Mesenchymal stem cell (in vitro differentiated cells and primary cell): ENCODE measurements around the gene RASSF5.

Experiments
- DNase-seq: peaks from one replicate; pipeline ENCODE4 v3.0.0-alpha.2; 2013
- H2AFZ ChIP-seq: one replicate; pipeline ENCODE4 v1.6.1; 2013; ENCODE audit warnings: low read depth, mild to moderate bottlenecking, control low read depth, inconsistent platforms, low read length, moderate library complexity
- H2AK5ac ChIP-seq: 2 replicates; pipeline ENCODE4 v1.6.1; 2013; ENCODE audit warnings: low read length, moderate library complexity, mild to moderate bottlenecking, inconsistent platforms; ENCODE audit not compliant: severe bottlenecking
- H2BK120ac ChIP-seq: one replicate; pipeline ENCODE4 v1.6.1; 2013; ENCODE audit warnings: low read depth, mild to moderate bottlenecking, inconsistent platforms, low read length, moderate library complexity
- H2BK12ac ChIP-seq, 2 experiments: one replicate each; pipeline ENCODE4 v1.6.1; 2013; ENCODE audit warnings: inconsistent platforms in 2 of 2, low read length in 2 of 2, mild to moderate bottlenecking in 2 of 2, moderate library complexity in 2 of 2, control low read depth in 1 of 2
- H2BK15ac ChIP-seq: one replicate; pipeline ENCODE4 v1.6.1; 2013; ENCODE audit warnings: mild to moderate bottlenecking, low read depth, inconsistent platforms; ENCODE audit not compliant: poor library complexity, severe bottlenecking
- H2BK5ac ChIP-seq: 2 replicates; pipeline ENCODE4 v1.6.1; 2013; ENCODE audit warnings: low read depth, mild to moderate bottlenecking, low read length, control low read depth, inconsistent platforms; ENCODE audit not compliant: poor library complexity, severe bottlenecking
- H3K14ac ChIP-seq, 2 experiments: one replicate each; pipeline ENCODE4 v1.6.1; 2013; ENCODE audit warnings: inconsistent platforms in 2 of 2, low read length in 2 of 2, control low read depth in 1 of 2, mild to moderate bottlenecking in 1 of 2, moderate library complexity in 1 of 2
- H3K18ac ChIP-seq, 2 experiments: one replicate each; pipeline ENCODE4 v1.6.1; 2013; ENCODE audit warnings: inconsistent platforms in 2 of 2, low read length in 2 of 2, control low read depth in 1 of 2, low read depth in 1 of 2, mild to moderate bottlenecking in 1 of 2
- H3K23ac ChIP-seq, 2 experiments: one replicate each; pipeline ENCODE4 v1.6.1; 2013; ENCODE audit warnings: inconsistent platforms in 2 of 2, low read length in 2 of 2, mild to moderate bottlenecking in 2 of 2, moderate library complexity in 2 of 2, control low read depth in 1 of 2
- H3K27ac ChIP-seq: 2 replicates; pipeline ENCODE4 v1.5.1; 2013; ENCODE audit warnings: mild to moderate bottlenecking, moderate library complexity, low read length, control low read depth, inconsistent platforms; ENCODE audit not compliant: poor library complexity, severe bottlenecking
- H3K27me3 ChIP-seq, 2 experiments: 2 replicates each; pipeline versions ENCODE4 v1.6.1 to v1.7.0; 2013; ENCODE audit warnings: low read length in 2 of 2, mild to moderate bottlenecking in 2 of 2, moderate library complexity in 2 of 2, control low read depth in 1 of 2, inconsistent platforms in 1 of 2; ENCODE audit not compliant: control insufficient read depth in 1 of 2, insufficient read depth in 1 of 2
- H3K36me3 ChIP-seq, 2 experiments: 2 replicates each; pipeline versions ENCODE4 v1.6.1 to v1.7.0; 2013; ENCODE audit warnings: low read length in 2 of 2, control low read depth in 1 of 2, inconsistent platforms in 1 of 2, low read depth in 1 of 2, mild to moderate bottlenecking in 1 of 2; ENCODE audit not compliant: insufficient read depth in 2 of 2, control insufficient read depth in 1 of 2
- H3K4ac ChIP-seq, 2 experiments: one replicate each; pipeline ENCODE4 v1.6.1; 2013; ENCODE audit warnings: inconsistent platforms in 2 of 2, low read length in 2 of 2, mild to moderate bottlenecking in 2 of 2, moderate library complexity in 2 of 2, control low read depth in 1 of 2, low read depth in 1 of 2
- H3K4me1 ChIP-seq: 2 replicates; pipeline ENCODE4 v1.6.1; 2013; ENCODE audit warnings: low read depth, low read length, control low read depth; ENCODE audit not compliant: control insufficient read depth, insufficient read depth
- H3K4me2 ChIP-seq: 2 replicates; pipeline ENCODE4 v1.6.1; 2013; ENCODE audit warnings: low read length, mild to moderate bottlenecking, inconsistent platforms; ENCODE audit not compliant: poor library complexity, severe bottlenecking
- H3K4me3 ChIP-seq, 2 experiments: 2 replicates each; pipeline versions ENCODE4 v1.5.1 to v1.7.0; 2013; ENCODE audit warnings: low read length in 2 of 2, mild to moderate bottlenecking in 2 of 2, control low read depth in 1 of 2, low read depth in 1 of 2; ENCODE audit not compliant: insufficient read depth in 1 of 2
- H3K79me1 ChIP-seq: replicated peaks from 2 replicates; pipeline ENCODE4 v1.6.1; 2013; ENCODE audit warnings: mild to moderate bottlenecking, control low read depth, low read length, inconsistent platforms; ENCODE audit not compliant: poor library complexity, severe bottlenecking
- H3K9ac ChIP-seq: 2 replicates; pipeline ENCODE4 v1.7.0; 2013; ENCODE audit warnings: mild to moderate bottlenecking, low read length, moderate library complexity
- H3K9me3 ChIP-seq: 2 replicates; pipeline ENCODE4 v1.7.0; 2013; ENCODE audit warnings: mild to moderate bottlenecking, low read length; ENCODE audit not compliant: control insufficient read depth
- H4K8ac ChIP-seq: one replicate; pipeline ENCODE4 v1.6.1; 2013; ENCODE audit warnings: inconsistent platforms, mild to moderate bottlenecking, low read length, moderate library complexity
- H4K91ac ChIP-seq: one replicate; pipeline ENCODE4 v1.6.1; 2013; ENCODE audit warnings: mild to moderate bottlenecking, low read length, inconsistent platforms
- WGBS: methylation state at CpG from one replicate; pipeline ENCODE4 v1.1.7; 2013; ENCODE audit warnings: mixed read lengths; 5-methylcytosine and 5-hydroxymethylcytosine counted together

Gene RASSF5

GRCh38 chr1:206566999-206567398 is 59.7 kb downstream of the RASSF5 start:
- 72% methylated on average over 2 of the region's 4 CpGs for WGBS
- H3K9me3 ChIP-seq: no peaks in the 10 kb centered on the region
- H2AK5ac ChIP-seq: no peak overlapping the region
- no peak overlapping the region for H2BK15ac ChIP-seq
- no peak overlapping the region for H3K23ac ChIP-seq
- H3K4ac ChIP-seq: no peak overlapping the region
- H3K36me3 ChIP-seq: no peaks in the 10 kb centered on the region
- no peak overlapping the region for H3K4me2 ChIP-seq
- H3K9ac ChIP-seq: no peak overlapping the region
- no peak overlapping the region for H2AFZ ChIP-seq
- no peak overlapping the region for H3K4me3 ChIP-seq
- H3K79me1 ChIP-seq: no peaks in the 10 kb centered on the region
- no peak overlapping the region for H2BK5ac ChIP-seq
- no peak overlapping the region for H4K8ac ChIP-seq
- no peaks in the 10 kb centered on the region for H3K4me1 ChIP-seq
- no peak overlapping the region for H4K91ac ChIP-seq
- no peak overlapping the region for H3K27ac ChIP-seq
- no peak overlapping the region for H3K18ac ChIP-seq
- H3K14ac ChIP-seq: no peak overlapping the region
- no peak overlapping the region for H2BK120ac ChIP-seq
- no peak for DNase-seq
- H3K27me3 ChIP-seq: peaks cover 3 to 33% of the 10 kb centered on the region in 2 experiments
- no peak overlapping the region for H2BK12ac ChIP-seq

- no peak overlapping the region for H2BK120ac ChIP-seq
- H3K9ac ChIP-seq: no peak overlapping the region
- H3K4ac ChIP-seq: no peak overlapping the region
- H3K14ac ChIP-seq: no peak overlapping the region
- H3K4me3 ChIP-seq: no peak overlapping the region
- H3K4me2 ChIP-seq: no peak overlapping the region
- no peak overlapping the region for H4K91ac ChIP-seq
- H3K27ac ChIP-seq: no peak overlapping the region
- no peak overlapping the region for H2AFZ ChIP-seq
- H3K23ac ChIP-seq: no peak overlapping the region
- peaks cover 3 to 33% of the 10 kb centered on the region in 2 experiments for H3K27me3 ChIP-seq
- no peaks in the 10 kb centered on the region for H3K36me3 ChIP-seq
- H4K8ac ChIP-seq: no peak overlapping the region
- no peak overlapping the region for H2BK12ac ChIP-seq
- H3K4me1 ChIP-seq: no peaks in the 10 kb centered on the region
- 95% methylated on average over 10 of the region's 10 CpGs for WGBS
- no peak overlapping the region for H2AK5ac ChIP-seq
- no peak overlapping the region for H3K18ac ChIP-seq
- no peak overlapping the region for H2BK15ac ChIP-seq
- H2BK5ac ChIP-seq: no peak overlapping the region
- H3K79me1 ChIP-seq: no peaks in the 10 kb centered on the region
- H3K9me3 ChIP-seq: no peaks in the 10 kb centered on the region
- DNase-seq: no peak
These were observed 60.9 kb downstream of the RASSF5 start for GRCh38 chr1:206568256-206568655.

- Histone ChIP-seq H3K36me3 (no peaks in the 10 kb centered on the region), H3K18ac (no peak overlapping the region), H3K27me3 (peaks cover 2 to 39% of the 10 kb centered on the region in 2 experiments), H2AK5ac (no peak overlapping the region), H3K4me2 (no peak overlapping the region), H2BK12ac (no peak overlapping the region), H3K9ac (no peak overlapping the region), H3K4ac (no peak overlapping the region), H2BK120ac (no peak overlapping the region), H2BK15ac (no peak overlapping the region), H2BK5ac (no peak overlapping the region), H3K79me1 (no peaks in the 10 kb centered on the region), H3K14ac (no peak overlapping the region), H2AFZ (no peak overlapping the region), H4K91ac (no peak overlapping the region), H3K27ac (no peak overlapping the region), H4K8ac (no peak overlapping the region), H3K9me3 (no peaks in the 10 kb centered on the region), H3K23ac (no peak overlapping the region), H3K4me1 (no peaks in the 10 kb centered on the region), H3K4me3 (no peak overlapping the region)
- over 99% methylated on average over 8 of the region's 8 CpGs for WGBS
- DNase-seq: no peak
These were observed 61.5 kb downstream of the RASSF5 start for GRCh38 chr1:206568779-206569352.

- DNase-seq: no peak
- no peak overlapping the region for H2BK12ac ChIP-seq
- H2AFZ ChIP-seq: no peak overlapping the region
- H3K27me3 ChIP-seq: peaks cover 0 to 43% of the 10 kb centered on the region in 2 experiments
- H3K79me1 ChIP-seq: no peaks in the 10 kb centered on the region
- H3K4me3 ChIP-seq: no peak overlapping the region
- H3K9me3 ChIP-seq: no peaks in the 10 kb centered on the region
- H3K9ac ChIP-seq: no peak overlapping the region
- no peak overlapping the region for H2AK5ac ChIP-seq
- 89% methylated on average over 3 of the region's 4 CpGs for WGBS
- no peaks in the 10 kb centered on the region for H3K36me3 ChIP-seq
- no peak overlapping the region for H4K91ac ChIP-seq
- H4K8ac ChIP-seq: no peak overlapping the region
- no peak overlapping the region for H2BK5ac ChIP-seq
- H3K23ac ChIP-seq: no peak overlapping the region
- H3K14ac ChIP-seq: no peak overlapping the region
- no peak overlapping the region for H3K4ac ChIP-seq
- no peak overlapping the region for H3K27ac ChIP-seq
- no peak overlapping the region for H2BK120ac ChIP-seq
- no peak overlapping the region for H3K18ac ChIP-seq
- H3K4me2 ChIP-seq: no peak overlapping the region
- H3K4me1 ChIP-seq: no peaks in the 10 kb centered on the region
- no peak overlapping the region for H2BK15ac ChIP-seq
These were observed 62.2 kb downstream of the RASSF5 start for GRCh38 chr1:206569556-206569955.
